Gastrocnemius medialis (tissue), 4 donors: ENCODE measurements around the gene EEPD1. TPM values are rescaled to one million over a fixed set of nuclear protein-coding genes. Genes with fewer than 3 reads are reported as not detected.
A peak's percentile ranks its signal among the peaks of the same experiment; 100 is the strongest.

Experiments
- ATAC-seq, 2 donors: fragments of 150-250 bp; one replicate each; pipeline ENCODE4 v1.9.1; 2016
- DNase-seq, 2 donors: peaks; one replicate each; pipeline ENCODE4 v3.0.0-alpha.2; 2019
- H3K27ac ChIP-seq, 4 donors: fragments of 200-600 bp; sonication (generic); 1 replicate in 1 of 4; 2 replicates in 3 of 4; pipeline ENCODE4 v1.5.1; 2016 to 2018; ENCODE audit warnings: mild to moderate bottlenecking in 2 of 4, moderate library complexity in 1 of 4
- H3K27me3 ChIP-seq, 3 donors: fragments of 200-600 bp; sonication (generic) in 2 of 3; 1 replicate in 1 of 3; 2 replicates in 2 of 3; pipeline versions ENCODE4 v1.5.1 to v1.6.0; 2016 to 2019; ENCODE audit warnings: mild to moderate bottlenecking in 1 of 3, moderate library complexity in 1 of 3
- H3K36me3 ChIP-seq, 2 donors: fragments of 200-600 bp; sonication (generic) in 1 of 2; one replicate each; pipeline ENCODE4 v1.5.1; 2017 to 2018
- H3K4me1 ChIP-seq, 2 donors: fragments of 200-600 bp; sonication (generic) in 1 of 2; one replicate each; pipeline ENCODE4 v1.5.1; 2016 to 2017; ENCODE audit warnings: mild to moderate bottlenecking in 2 of 2
- H3K4me3 ChIP-seq, 4 donors: fragments of 200-600 bp; sonication (generic) in 3 of 4; 1 replicate in 1 of 4; 2 replicates in 3 of 4; pipeline ENCODE4 v1.5.1; 2016 to 2019; ENCODE audit warnings: mild to moderate bottlenecking in 2 of 4
- H3K9me3 ChIP-seq, 3 donors: fragments of 200-600 bp; sonication (generic) in 2 of 3; 1 replicate in 1 of 3; 2 replicates in 2 of 3; pipeline ENCODE4 v1.5.1; 2016 to 2019
- POLR2A ChIP-seq, 2 donors: fragments of 450-650 bp; IDR thresholded peaks; one replicate each; pipeline ENCODE4 v1.6.1; 2017; ENCODE audit warnings: antibody characterized with exemption in 2 of 2, mild to moderate bottlenecking in 2 of 2, moderate library complexity in 2 of 2
- in situ Hi-C, 4 donors: fragments of 200-750 bp; cut with MboI; loops; one replicate each; pipeline versions ENCODE4 v1.15.0 to v1.8.0; 2017; ENCODE audit warnings: low sequenced_read_pairs in 4 of 4
- intact Hi-C: fragments of 100-400 bp; cut with DNase I; formaldehyde crosslinking; loops from one replicate; pipeline ENCODE4 v1.15.1; 2023; ENCODE audit warnings: low total_unique reads
- total RNA-seq, 4 donors: library from RNA; depleted of rRNA; stranded (reverse); fragments of >200 nt; gene quantifications; one replicate each; pipeline versions ENCODE4 v1.1.0 to v1.2.3, GENCODE V29; 2016
- TF ChIP-seq, protein P1 (sequence below), 5 experiments: fragments of 450-650 bp in 3 of 5; fragments of 200-600 bp in 2 of 5; sonication (generic) in 2 of 5; IDR thresholded peaks in 4 of 5; conservative IDR thresholded peaks in 1 of 5; 1 replicate in 4 of 5; 2 replicates in 1 of 5; pipeline ENCODE4 v1.5.1; 2016 to 2019; ENCODE audit warnings: antibody characterized with exemption in 5 of 5, mild to moderate bottlenecking in 3 of 5, moderate library complexity in 3 of 5

EEPD1 gene
- total RNA-seq, 4 donors from 2014 or later = 41.0 to 68.5 (median 61.3) TPM

DNA sequence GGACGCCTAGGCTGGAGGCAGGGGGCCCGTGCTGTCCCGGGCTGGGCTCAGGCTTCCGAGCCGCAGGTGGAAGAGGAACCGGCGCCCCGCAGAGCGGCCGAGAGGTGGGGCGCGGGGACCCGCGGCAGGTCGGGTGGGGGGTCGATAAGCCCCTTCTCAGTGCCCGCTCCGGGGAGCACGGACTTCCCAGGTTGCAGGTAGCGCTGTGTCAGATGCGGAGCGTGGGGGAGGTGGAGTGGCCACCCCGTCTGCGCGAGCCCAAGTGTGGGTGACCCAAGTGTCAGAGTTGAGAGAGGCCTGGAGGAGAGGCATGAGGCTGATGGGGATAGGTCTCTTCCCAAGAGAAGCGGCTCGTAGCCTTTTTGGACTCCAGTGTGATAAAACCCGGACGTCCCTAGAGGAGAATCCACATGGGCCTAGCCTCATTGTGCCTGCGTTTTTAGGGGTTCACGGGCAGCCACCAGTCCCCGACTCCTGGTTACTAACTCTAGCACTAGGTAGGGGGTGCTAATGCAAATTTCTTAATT is 580 bp downstream of the EEPD1 start:
- Histone ChIP-seq H3K4me3 (peak overlapping the region; percentile 85 to 93 (median 88)), H3K4me1 (peaks cover 39 to 44% of the 10 kb centered on the region in 2 donors), H3K27ac (peak overlapping the region; percentile 94 to 98 (median 95)), H3K9me3 (no peaks in the 10 kb centered on the region), H3K27me3 (no peaks in the 10 kb centered on the region), H3K36me3 (peaks cover 0 to 10% of the 10 kb centered on the region in 2 donors)
- DNase-seq (peak; percentile 25 to 44), ATAC-seq (peak; percentile 5 to 16)
- intact Hi-C loops = loop anchor here (1.0 to 2.0 kb wide), 3 partner anchors 55 to 169 kb away; no protein-coding TSS in a partner anchor
- in situ Hi-C loops = loop anchor here (10.0 to 25.0 kb wide), 2 partner anchors 134 to 141 kb away; no protein-coding TSS in a partner anchor
- TF ChIP-seq, protein P1, sequence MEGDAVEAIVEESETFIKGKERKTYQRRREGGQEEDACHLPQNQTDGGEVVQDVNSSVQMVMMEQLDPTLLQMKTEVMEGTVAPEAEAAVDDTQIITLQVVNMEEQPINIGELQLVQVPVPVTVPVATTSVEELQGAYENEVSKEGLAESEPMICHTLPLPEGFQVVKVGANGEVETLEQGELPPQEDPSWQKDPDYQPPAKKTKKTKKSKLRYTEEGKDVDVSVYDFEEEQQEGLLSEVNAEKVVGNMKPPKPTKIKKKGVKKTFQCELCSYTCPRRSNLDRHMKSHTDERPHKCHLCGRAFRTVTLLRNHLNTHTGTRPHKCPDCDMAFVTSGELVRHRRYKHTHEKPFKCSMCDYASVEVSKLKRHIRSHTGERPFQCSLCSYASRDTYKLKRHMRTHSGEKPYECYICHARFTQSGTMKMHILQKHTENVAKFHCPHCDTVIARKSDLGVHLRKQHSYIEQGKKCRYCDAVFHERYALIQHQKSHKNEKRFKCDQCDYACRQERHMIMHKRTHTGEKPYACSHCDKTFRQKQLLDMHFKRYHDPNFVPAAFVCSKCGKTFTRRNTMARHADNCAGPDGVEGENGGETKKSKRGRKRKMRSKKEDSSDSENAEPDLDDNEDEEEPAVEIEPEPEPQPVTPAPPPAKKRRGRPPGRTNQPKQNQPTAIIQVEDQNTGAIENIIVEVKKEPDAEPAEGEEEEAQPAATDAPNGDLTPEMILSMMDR (IDR thresholded peaks at IDR 0.05 in 4 of 5, conservative IDR thresholded peaks at IDR 0.05 in 1 of 5) = no peak
- TF ChIP-seq POLR2A (IDR thresholded peaks at IDR 0.05) = no peak

DNA sequence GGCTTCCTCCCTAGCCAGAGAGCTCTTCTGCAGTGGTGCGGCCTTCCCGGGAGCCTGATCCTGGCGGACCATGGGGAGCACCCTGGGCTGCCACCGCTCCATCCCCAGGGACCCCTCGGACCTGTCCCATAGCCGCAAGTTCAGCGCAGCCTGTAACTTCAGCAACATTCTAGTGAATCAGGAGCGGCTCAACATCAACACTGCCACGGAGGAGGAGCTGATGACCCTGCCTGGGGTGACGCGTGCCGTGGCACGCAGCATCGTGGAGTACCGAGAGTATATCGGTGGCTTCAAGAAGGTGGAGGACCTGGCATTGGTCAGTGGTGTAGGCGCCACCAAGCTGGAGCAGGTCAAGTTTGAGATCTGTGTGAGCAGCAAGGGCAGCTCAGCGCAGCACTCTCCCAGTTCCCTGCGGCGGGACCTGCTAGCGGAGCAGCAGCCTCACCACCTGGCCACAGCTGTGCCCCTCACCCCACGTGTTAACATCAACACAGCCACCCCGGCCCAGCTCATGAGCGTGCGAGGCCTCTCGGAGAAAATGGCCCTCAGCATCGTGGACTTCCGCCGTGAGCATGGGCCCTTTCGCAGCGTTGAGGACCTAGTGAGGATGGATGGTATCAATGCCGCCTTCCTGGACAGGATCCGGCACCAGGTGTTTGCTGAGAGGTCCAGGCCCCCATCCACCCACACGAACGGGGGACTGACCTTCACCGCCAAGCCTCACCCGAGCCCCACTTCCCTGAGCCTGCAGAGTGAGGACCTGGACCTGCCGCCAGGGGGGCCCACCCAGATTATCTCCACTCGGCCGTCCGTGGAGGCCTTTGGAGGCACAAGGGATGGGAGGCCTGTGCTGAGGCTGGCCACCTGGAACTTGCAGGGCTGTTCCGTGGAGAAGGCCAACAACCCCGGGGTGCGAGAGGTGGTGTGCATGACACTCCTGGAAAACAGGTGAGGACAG is 1.5 kb downstream of the EEPD1 start:
- DNase-seq = peak; percentile 33 to 64
- Histone ChIP-seq H3K36me3 (peaks cover 0 to 10% of the 10 kb centered on the region in 2 donors), H3K4me3 (peak overlapping the region; percentile 85 to 93 (median 88)), H3K9me3 (no peaks in the 10 kb centered on the region), H3K27me3 (no peaks in the 10 kb centered on the region), H3K4me1 (peaks cover 47 to 53% of the 10 kb centered on the region in 2 donors), H3K27ac (peak overlapping the region; percentile 94 to 98 (median 95))
- intact Hi-C loops = no loop called here
- in situ Hi-C loops = loop anchor here (10.0 to 25.0 kb wide), 2 partner anchors 133 to 140 kb away; no protein-coding TSS in a partner anchor
- peak in 1 of 2 donors; percentile 5 for ATAC-seq
- TF ChIP-seq POLR2A (IDR thresholded peaks at IDR 0.05) = no peak
- TF ChIP-seq, protein P1 (IDR thresholded peaks at IDR 0.05 in 4 of 5, conservative IDR thresholded peaks at IDR 0.05 in 1 of 5) = peak in 1 of 5 experiments; percentile 32

DNA sequence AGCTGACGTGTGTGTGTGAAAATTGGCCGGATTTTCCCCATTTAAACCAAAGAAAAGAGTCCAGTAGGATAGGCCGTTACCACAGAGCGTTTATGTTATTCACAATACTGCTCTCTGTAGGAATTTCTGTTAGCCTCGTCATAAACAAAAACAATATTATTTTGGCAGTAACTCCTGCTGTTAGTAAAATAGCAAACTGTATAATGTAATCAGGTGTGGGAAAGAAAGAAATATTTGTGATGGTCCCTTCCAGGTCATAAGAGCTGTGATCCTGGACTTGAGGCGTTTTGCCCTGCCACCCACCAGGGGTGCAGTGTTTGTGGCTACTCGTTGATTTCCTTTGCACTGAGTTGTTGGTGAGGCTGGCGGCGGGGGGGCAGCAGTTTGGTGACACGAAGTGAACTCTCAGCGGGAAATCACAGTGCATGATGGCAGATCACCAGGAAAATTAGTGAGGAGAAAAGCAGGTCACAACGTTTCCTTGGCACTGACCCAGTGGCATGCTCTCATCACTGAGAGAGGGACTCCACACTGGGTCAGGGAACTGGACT is 2.8 kb downstream of the EEPD1 start:
- Histone ChIP-seq H3K4me1 (peaks cover 60 to 66% of the 10 kb centered on the region in 2 donors), H3K27ac (peak overlapping the region; percentile 94 to 98 (median 95)), H3K36me3 (peaks cover 0 to 10% of the 10 kb centered on the region in 2 donors), H3K4me3 (peak overlapping the region; percentile 85 to 93 (median 88)), H3K27me3 (no peaks in the 10 kb centered on the region), H3K9me3 (no peaks in the 10 kb centered on the region)
- TF ChIP-seq, protein P1 (IDR thresholded peaks at IDR 0.05 in 4 of 5, conservative IDR thresholded peaks at IDR 0.05 in 1 of 5) = peak in 2 of 5 experiments; percentile 20 to 43
- peak in 1 of 2 donors; percentile 56 for TF ChIP-seq POLR2A (IDR thresholded peaks at IDR 0.05)
- DNase-seq = peak; percentile 80 to 85
- in situ Hi-C loops = loop anchor here (10.0 to 25.0 kb wide), 2 partner anchors 131 to 139 kb away; no protein-coding TSS in a partner anchor
- peak; percentile 3 to 28 for ATAC-seq
- intact Hi-C loops = no loop called here

DNA sequence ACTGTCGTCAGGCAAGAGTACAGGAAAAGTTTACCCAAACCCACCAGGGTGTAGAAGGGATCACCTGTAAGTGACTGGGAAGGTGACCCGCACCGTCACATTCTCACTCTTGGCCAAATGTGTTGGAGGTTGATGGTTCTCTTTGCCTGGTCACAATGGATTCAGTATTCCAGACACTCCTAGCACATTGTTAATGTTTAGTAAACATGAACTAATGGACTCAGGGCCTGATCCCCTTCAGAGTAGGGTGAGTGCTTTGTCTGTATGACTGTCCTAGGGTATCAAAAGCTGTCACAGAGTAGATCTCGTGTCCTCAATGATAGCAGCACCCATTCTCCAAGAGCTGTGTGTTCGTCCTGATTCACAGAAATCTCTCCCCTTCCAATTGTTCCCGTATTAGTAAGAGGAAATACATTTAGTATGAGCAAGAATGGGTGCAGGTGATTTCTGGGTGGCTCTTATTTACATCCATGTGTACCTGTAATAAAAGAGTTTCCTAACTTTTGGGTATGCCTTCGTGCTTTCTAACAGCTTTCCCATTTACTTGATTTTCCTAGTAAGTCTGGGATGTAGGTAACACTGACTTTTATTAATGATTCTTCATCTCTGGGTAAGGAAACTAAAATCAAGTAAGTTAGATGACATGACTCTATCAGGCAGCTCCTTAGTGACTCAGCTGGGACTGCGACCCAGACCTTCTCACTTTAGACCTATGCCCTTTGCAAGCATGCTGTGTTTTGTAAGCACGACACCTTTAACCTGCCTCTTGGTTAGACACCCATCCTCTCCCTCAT is 4.7 kb downstream of the EEPD1 start:
- intact Hi-C loops = no loop called here
- Histone ChIP-seq H3K27ac (peak overlapping the region; percentile 94 to 98 (median 95)), H3K9me3 (no peaks in the 10 kb centered on the region), H3K27me3 (no peaks in the 10 kb centered on the region), H3K36me3 (peaks cover 0 to 10% of the 10 kb centered on the region in 2 donors), H3K4me3 (peak overlapping the region; percentile 85 to 93 (median 88)), H3K4me1 (peaks cover 69 to 75% of the 10 kb centered on the region in 2 donors)
- ATAC-seq (no peak), DNase-seq (no peak)
- no peak for TF ChIP-seq POLR2A (IDR thresholded peaks at IDR 0.05)
- TF ChIP-seq, protein P1 (IDR thresholded peaks at IDR 0.05 in 4 of 5, conservative IDR thresholded peaks at IDR 0.05 in 1 of 5) = no peak
- in situ Hi-C loops = loop anchor here (10.0 to 25.0 kb wide), 2 partner anchors 130 to 137 kb away; no protein-coding TSS in a partner anchor
